ENCODE results near the gene RXFP4.
"Not testable (repeated sequence)": the region's sequence is repeated elsewhere in the genome, so short reads cannot be mapped to it uniquely, and the experiment has no call there.

Gene RXFP4

DNA sequence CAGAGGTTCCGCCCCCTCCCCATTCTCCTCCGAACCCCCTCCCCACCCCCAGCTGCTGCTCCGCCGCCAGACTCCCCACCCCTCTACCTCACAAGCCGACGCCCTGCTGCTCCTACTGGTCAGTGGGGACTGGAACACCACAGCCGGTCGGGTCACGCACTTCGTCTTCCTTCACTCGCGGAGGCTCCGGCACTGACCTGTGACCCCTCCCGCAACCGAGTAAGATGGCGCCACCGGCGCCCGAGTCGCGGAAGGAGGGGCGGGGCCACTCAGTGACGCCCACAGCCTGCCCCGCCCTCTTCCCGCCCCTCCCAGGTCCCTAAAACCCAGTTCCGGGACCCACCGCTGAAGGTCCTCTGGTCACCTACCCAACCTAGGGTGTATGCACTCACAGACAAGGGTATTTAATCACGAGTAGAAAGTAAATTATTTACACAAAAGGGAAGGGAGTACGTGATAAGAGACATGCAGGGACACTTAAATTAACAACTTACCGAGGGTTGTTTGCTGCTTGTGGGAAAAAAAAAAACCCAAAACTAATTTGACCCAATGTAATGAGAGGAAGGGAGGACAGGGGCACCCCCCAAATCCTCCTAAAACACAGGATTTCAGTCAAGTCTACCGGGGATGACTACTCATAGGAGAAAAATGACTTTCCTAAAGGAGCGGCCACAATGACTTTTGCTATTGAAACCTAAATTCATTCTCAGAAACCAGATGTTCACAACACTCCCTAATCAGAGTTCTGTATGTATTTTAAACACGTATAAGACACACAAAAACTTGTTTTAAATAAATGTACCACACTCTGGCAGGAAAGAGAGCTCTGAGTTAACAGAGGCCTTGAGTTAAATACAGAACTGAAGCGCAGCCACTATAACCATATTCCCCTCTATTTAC, 30.0 kb upstream of the RXFP4 start, which contains the start of gene RIT1:
RIT1 (minus strand) TSS at position 194 of the 900 bp plus-strand sequence. CDS start 588 bp downstream, outside the sequence.
- H3K4me3 ChIP-seq: peak within 1 kb of the TSS; percentile 52
- DNase-seq (ENCODE audit: low spot score in 2 of 2): peak; percentile 70 to 93
- peaks cover 7% of the 10 kb centered on the region; the same call in 1 of the 2 replicates for H3K4me1 ChIP-seq
- H3K9me3 ChIP-seq: no peaks in the 10 kb centered on the region
- H3K27me3 ChIP-seq (ENCODE audit: low read depth): no peaks in the 10 kb centered on the region
- peaks cover 60% of the 10 kb centered on the region for H3K36me3 ChIP-seq (replicated peaks)
- in situ Hi-C loops (cut with MboI; ENCODE audit: low sequenced_read_pairs): loop anchor here (10.0 to 25.0 kb wide), 2 partner anchors 393 to 1674 kb away; no protein-coding TSS in a partner anchor

GRCh38 chr1:155912056-155912536, 29.3 kb upstream of the RXFP4 start:
- peaks cover 67% of the 10 kb centered on the region for H3K36me3 ChIP-seq (replicated peaks)

GRCh38 chr1:155913969-155914757, 27.3 kb upstream of the RXFP4 start:
- H3K36me3 ChIP-seq (replicated peaks): peaks cover 70% of the 10 kb centered on the region
- H3K4me3 ChIP-seq: no peak overlapping the region
- DNase-seq (ENCODE audit: low spot score in 2 of 2): no peak
- H3K27me3 ChIP-seq (ENCODE audit: low read depth): no peaks in the 10 kb centered on the region
- no peaks in the 10 kb centered on the region for H3K9me3 ChIP-seq
- in situ Hi-C loops (cut with MboI; ENCODE audit: low sequenced_read_pairs): loop anchor here (10.0 to 25.0 kb wide), 2 partner anchors 391 to 1677 kb away; no protein-coding TSS in a partner anchor
- H3K4me1 ChIP-seq: peaks cover 7% of the 10 kb centered on the region; the same call in 1 of the 2 replicates

More at GRCh38 chr1:155912056-155912536, 29.3 kb upstream of the RXFP4 start:
- no peaks in the 10 kb centered on the region for H3K27me3 ChIP-seq (ENCODE audit: low read depth)
- no peak for DNase-seq (ENCODE audit: low spot score in 2 of 2)
- H3K4me3 ChIP-seq: no peak overlapping the region
- in situ Hi-C loops (cut with MboI; ENCODE audit: low sequenced_read_pairs): loop anchor here (10.0 to 25.0 kb wide), 2 partner anchors 393 to 1675 kb away; no protein-coding TSS in a partner anchor
- H3K9me3 ChIP-seq: no peaks in the 10 kb centered on the region
- H3K4me1 ChIP-seq: peaks cover 7% of the 10 kb centered on the region; the same call in 1 of the 2 replicates

DNA sequence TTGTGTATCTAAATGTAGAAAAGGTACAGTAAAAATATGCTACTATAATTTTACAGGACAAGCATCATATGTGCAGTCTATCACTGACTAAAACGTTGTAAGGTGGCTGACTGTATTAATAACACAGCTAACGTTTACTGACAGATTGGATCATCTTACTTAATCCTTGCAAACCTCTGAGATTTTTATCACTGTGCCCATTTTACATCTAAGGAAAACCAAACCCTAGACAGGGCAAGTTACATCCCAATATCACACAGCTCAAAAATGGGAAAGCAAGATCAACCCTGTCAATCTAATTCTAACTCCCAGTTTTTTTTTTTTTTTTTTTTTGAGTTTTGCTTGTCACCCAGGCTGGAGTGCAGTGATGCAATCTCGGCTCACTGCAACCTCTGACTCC, 22.8 kb upstream of the RXFP4 start:
- Histone ChIP-seq H3K4me1 (no peaks in the 10 kb centered on the region), H3K36me3 (replicated peaks) (peaks cover 93% of the 10 kb centered on the region), H3K27me3 (ENCODE audit: low read depth) (no peaks in the 10 kb centered on the region), H3K9me3 (no peaks in the 10 kb centered on the region), H3K4me3 (no peak overlapping the region)
- DNase-seq (ENCODE audit: low spot score in 2 of 2): no peak
- in situ Hi-C loops (cut with MboI; ENCODE audit: low sequenced_read_pairs): loop anchor here (10.0 to 25.0 kb wide), 2 partner anchors 386 to 1681 kb away; no protein-coding TSS in a partner anchor

GRCh38 chr1:155919801-155920200, 21.6 kb upstream of the RXFP4 start:
- DNase-seq (ENCODE audit: low spot score in 2 of 2): no peak
- no peak overlapping the region for H3K4me3 ChIP-seq
- H3K9me3 ChIP-seq: no peaks in the 10 kb centered on the region
- H3K4me1 ChIP-seq: no peaks in the 10 kb centered on the region
- in situ Hi-C loops (cut with MboI; ENCODE audit: low sequenced_read_pairs): loop anchor here (10.0 to 25.0 kb wide), 3 partner anchors 385 to 1682 kb away; no protein-coding TSS in a partner anchor
- H3K27me3 ChIP-seq (ENCODE audit: low read depth): no peaks in the 10 kb centered on the region
- H3K36me3 ChIP-seq (replicated peaks): peaks cover 93% of the 10 kb centered on the region

DNA sequence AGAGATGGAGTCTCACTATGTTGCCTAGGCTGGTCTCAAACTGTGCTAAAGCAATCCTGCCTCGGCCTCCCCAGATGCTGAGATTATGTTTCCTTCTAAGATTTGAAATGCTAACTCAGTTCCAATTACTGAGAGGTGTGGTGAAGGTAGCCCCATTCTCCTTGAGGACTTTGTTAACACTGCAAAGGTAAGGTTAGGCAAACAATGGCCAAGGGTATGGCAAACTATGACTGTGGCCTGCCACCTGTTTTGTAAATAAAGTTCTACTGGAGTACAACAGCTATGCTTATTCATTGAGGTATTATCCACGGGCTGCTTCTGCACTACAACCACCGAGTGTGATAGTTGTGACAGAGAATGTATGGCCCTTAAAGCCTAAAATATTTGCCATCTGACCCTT, 20.7 kb upstream of the RXFP4 start:
- Histone ChIP-seq H3K4me1 (no peaks in the 10 kb centered on the region), H3K36me3 (replicated peaks) (peaks cover 95% of the 10 kb centered on the region), H3K27me3 (ENCODE audit: low read depth) (no peaks in the 10 kb centered on the region), H3K9me3 (no peaks in the 10 kb centered on the region), H3K4me3 (no peak overlapping the region)
- no peak for DNase-seq (ENCODE audit: low spot score in 2 of 2)
- in situ Hi-C loops (cut with MboI; ENCODE audit: low sequenced_read_pairs): loop anchor here (10.0 to 25.0 kb wide), 2 partner anchors 404 to 1683 kb away; no protein-coding TSS in a partner anchor

DNA sequence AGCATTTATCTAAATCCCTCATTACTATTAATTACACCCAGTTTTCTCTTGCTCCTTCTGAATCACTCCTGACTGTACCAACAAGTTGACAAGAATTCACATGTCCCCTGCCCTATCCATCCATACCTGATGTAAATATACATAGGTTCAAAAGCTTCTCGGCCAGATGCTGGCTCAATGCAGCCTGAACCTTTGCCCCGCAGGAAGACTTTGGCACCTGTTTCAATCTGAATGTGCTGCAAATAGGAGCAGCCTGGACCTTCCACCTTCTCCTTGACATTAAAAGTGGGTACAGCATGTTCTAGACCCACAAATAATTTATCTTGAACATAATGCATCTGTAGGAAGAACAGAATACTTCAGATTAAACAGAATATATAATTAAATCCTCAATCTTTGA, 15.9 kb upstream of the RXFP4 start:
- H3K4me1 ChIP-seq: no peaks in the 10 kb centered on the region
- no peak for DNase-seq (ENCODE audit: low spot score in 2 of 2)
- in situ Hi-C loops (cut with MboI; ENCODE audit: low sequenced_read_pairs): loop anchor here (10.0 kb wide), 1 partner anchor 399 kb away; no protein-coding TSS in a partner anchor

GRCh38 chr1:155929057-155929456, 12.4 kb upstream of the RXFP4 start:
- in situ Hi-C loops (cut with MboI; ENCODE audit: low sequenced_read_pairs): loop anchor here (10.0 kb wide), 1 partner anchor 396 kb away; no protein-coding TSS in a partner anchor
- Histone ChIP-seq H3K4me1 (peaks cover 15% of the 10 kb centered on the region), H3K9me3 (no peaks in the 10 kb centered on the region), H3K4me3 (no peak overlapping the region), H3K27me3 (ENCODE audit: low read depth) (no peaks in the 10 kb centered on the region), H3K36me3 (replicated peaks) (peaks cover 97% of the 10 kb centered on the region)
- no peak for DNase-seq (ENCODE audit: low spot score in 2 of 2)

More for the DNA sequence above, 15.9 kb upstream of the RXFP4 start:
- H3K36me3 ChIP-seq (replicated peaks): peaks cover 97% of the 10 kb centered on the region
- H3K4me3 ChIP-seq: no peak overlapping the region
- no peaks in the 10 kb centered on the region for H3K9me3 ChIP-seq
- H3K27me3 ChIP-seq (ENCODE audit: low read depth): no peaks in the 10 kb centered on the region

GRCh38 chr1:155930725-155931124, 10.7 kb upstream of the RXFP4 start:
- H3K4me3 ChIP-seq; DNase-seq (ENCODE audit: low spot score in 2 of 2); H3K9me3 ChIP-seq; H3K27me3 ChIP-seq (ENCODE audit: low read depth): not testable (repeated sequence)
- in situ Hi-C loops (cut with MboI; ENCODE audit: low sequenced_read_pairs): loop anchor here (10.0 kb wide), 1 partner anchor 124 kb away; the partner anchor contains the start of genes LAMTOR2 and UBQLN4
- peaks cover 18% of the 10 kb centered on the region for H3K4me1 ChIP-seq
- H3K36me3 ChIP-seq (replicated peaks): peaks cover 80% of the 10 kb centered on the region

DNA sequence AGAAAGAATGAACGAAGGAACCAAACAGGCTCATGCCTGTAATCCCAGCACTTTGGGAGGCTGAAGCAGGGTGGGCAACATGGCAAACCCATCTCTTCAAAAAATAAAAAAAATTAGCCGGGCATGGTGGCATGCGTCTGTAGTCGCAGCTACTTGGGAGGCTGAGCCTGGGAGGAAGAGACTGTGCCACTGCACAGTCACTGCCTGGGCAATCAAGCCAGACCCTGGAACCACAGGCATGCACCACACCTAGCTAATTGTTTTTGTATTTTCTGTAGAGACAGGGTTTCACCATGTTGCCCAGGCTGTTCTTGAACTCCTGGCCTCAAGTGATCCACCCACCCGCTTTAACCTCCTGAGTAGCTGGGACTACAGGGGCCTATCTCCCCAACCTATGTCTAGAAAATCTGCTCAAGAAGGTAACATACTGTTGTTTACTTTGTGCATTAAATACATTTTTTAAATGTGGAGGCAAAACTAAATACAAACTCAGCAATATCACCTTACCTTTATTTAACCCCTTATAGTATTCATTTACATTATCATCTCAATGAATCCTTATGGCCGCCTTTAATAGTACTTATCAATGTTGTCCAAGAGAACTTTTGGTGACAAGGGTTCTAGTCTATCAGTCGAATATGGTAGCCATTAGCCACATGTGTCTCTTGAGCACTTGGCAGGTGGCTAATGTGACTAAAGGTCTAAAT, 10.0 kb upstream of the RXFP4 start:
- no peaks in the 10 kb centered on the region for H3K9me3 ChIP-seq
- in situ Hi-C loops (cut with MboI; ENCODE audit: low sequenced_read_pairs): loop anchor here (10.0 kb wide), 1 partner anchor 123 kb away; the partner anchor contains the start of genes LAMTOR2 and UBQLN4
- DNase-seq (ENCODE audit: low spot score in 2 of 2): no peak
- H3K27me3 ChIP-seq (ENCODE audit: low read depth): no peaks in the 10 kb centered on the region
- no peak overlapping the region for H3K4me3 ChIP-seq
- H3K4me1 ChIP-seq: peaks cover 18% of the 10 kb centered on the region
- peaks cover 72% of the 10 kb centered on the region for H3K36me3 ChIP-seq (replicated peaks)

DNA sequence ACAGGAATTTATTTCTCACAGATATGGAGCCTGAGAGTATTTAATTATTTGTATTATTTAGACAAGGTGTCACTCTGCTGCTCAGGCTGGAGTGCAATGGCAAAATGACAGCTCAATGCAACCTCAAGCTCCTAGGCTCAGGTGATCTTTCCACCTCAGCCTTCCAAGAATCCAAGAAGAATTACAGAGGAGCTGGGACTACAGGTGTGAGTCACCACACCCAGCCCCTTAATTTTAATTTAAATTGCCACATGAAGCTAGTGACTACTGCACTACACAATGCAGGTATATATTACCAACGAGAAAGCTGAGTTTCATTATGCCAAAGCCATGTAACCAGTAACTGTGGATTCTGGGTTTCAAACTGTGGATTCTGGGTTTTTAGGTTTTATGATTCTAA, 9.4 kb upstream of the RXFP4 start:
- in situ Hi-C loops (cut with MboI; ENCODE audit: low sequenced_read_pairs): loop anchor here (10.0 kb wide), 1 partner anchor 123 kb away; the partner anchor contains the start of genes LAMTOR2 and UBQLN4
- DNase-seq (ENCODE audit: low spot score in 2 of 2): no peak
- no peaks in the 10 kb centered on the region for H3K27me3 ChIP-seq (ENCODE audit: low read depth)
- H3K36me3 ChIP-seq (replicated peaks): peaks cover 67% of the 10 kb centered on the region
- H3K4me1 ChIP-seq: peaks cover 18% of the 10 kb centered on the region
- H3K4me3 ChIP-seq: 0 out of 2 replicates have a peak overlapping the region, but pooled peaks have one; percentile 3
- no peaks in the 10 kb centered on the region for H3K9me3 ChIP-seq

DNA sequence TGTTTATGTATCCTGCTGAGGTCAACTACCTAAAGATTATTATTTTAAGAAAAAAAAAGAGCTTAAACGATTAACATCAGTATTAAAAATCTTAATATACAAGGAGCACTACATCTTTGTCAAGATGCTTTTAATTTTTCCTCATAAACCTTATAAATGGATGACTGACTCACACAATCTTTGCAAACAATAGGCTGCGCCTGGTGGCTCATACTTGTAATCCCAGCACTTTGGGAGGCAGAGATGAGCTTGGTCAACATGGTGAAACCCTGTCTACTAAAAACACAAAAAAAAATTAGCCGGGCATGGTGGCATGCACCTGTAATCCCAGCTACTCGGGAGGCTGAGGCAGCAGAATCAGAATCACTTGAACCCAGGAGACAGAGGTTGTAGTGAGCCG, 9.0 kb upstream of the RXFP4 start:
- peaks cover 62% of the 10 kb centered on the region for H3K36me3 ChIP-seq (replicated peaks)
- no peaks in the 10 kb centered on the region for H3K9me3 ChIP-seq
- no peaks in the 10 kb centered on the region for H3K27me3 ChIP-seq (ENCODE audit: low read depth)
- H3K4me1 ChIP-seq: peaks cover 18% of the 10 kb centered on the region
- in situ Hi-C loops (cut with MboI; ENCODE audit: low sequenced_read_pairs): loop anchor here (10.0 kb wide), 1 partner anchor 122 kb away; the partner anchor contains the start of genes LAMTOR2 and UBQLN4
- DNase-seq (ENCODE audit: low spot score in 2 of 2): no peak
- H3K4me3 ChIP-seq: peak overlapping the region; percentile 86
